GM12801 (cell line): Measurements from ENCODE around the gene MTOR.

Experiments used
- CTCF ChIP-seq: IDR thresholded peaks from one replicate; pipeline ENCODE4 v1.5.1; 2011; ENCODE audit warnings: control low read depth; ENCODE audit not compliant: insufficient read length; ENCODE audit errors: extremely low read depth

Gene MTOR

GRCh38 chr1:11101347-11101746 lies 161.0 kb downstream of the MTOR start:
- TF ChIP-seq CTCF, result no peak

GRCh38 chr1:11100149-11100493 lies 162.2 kb downstream of the MTOR start:
- TF ChIP-seq CTCF, result no peak

GRCh38 chr1:11099310-11100148 lies 162.8 kb downstream of the MTOR start, which contains the start of gene EXOSC10:
Gene EXOSC10, minus strand, starts transcription at chr1:11099869. Its CDS starts 38 bp downstream, at chr1:11099831.
- TF ChIP-seq CTCF, result no peak

GRCh38 chr1:11098931-11099309 lies 163.4 kb downstream of the MTOR start:
- no peak for TF ChIP-seq CTCF

- TF ChIP-seq CTCF, result no peak
Measured at GRCh38 chr1:11080931-11081330, 181.4 kb downstream of the MTOR start.

- TF ChIP-seq CTCF, result no peak
Measured at GRCh38 chr1:11078631-11079030, 183.7 kb downstream of the MTOR start.

GRCh38 chr1:11072216-11072917 lies 190.0 kb downstream of the MTOR start:
- TF ChIP-seq CTCF, result no peak
